Right renal pelvis (tissue), 4 donors: ENCODE data around the gene DAZAP2. TPM values are rescaled to one million over a fixed set of nuclear protein-coding genes. Genes with fewer than 3 reads are reported as not detected.

Experiments used
- DNase-seq, 4 donors: peaks; one replicate each; pipeline ENCODE4 v3.0.0-alpha.2; 2013; ENCODE audit warnings: low read depth in 4 of 4, low spot score in 3 of 4, missing footprints in 1 of 4
- polyA plus RNA-seq, 4 donors: library from polyadenylated mRNA; unstranded; fragments of 120-200 nt; gene quantifications; one replicate each; pipeline ENCODE4 v1.2.1, GENCODE V29; 2013; ENCODE audit not compliant: insufficient read length in 4 of 4

DAZAP2 gene
- 100 to 1,000 TPM; 284 to 334 (median 311) TPM for polyA plus RNA-seq

DNA sequence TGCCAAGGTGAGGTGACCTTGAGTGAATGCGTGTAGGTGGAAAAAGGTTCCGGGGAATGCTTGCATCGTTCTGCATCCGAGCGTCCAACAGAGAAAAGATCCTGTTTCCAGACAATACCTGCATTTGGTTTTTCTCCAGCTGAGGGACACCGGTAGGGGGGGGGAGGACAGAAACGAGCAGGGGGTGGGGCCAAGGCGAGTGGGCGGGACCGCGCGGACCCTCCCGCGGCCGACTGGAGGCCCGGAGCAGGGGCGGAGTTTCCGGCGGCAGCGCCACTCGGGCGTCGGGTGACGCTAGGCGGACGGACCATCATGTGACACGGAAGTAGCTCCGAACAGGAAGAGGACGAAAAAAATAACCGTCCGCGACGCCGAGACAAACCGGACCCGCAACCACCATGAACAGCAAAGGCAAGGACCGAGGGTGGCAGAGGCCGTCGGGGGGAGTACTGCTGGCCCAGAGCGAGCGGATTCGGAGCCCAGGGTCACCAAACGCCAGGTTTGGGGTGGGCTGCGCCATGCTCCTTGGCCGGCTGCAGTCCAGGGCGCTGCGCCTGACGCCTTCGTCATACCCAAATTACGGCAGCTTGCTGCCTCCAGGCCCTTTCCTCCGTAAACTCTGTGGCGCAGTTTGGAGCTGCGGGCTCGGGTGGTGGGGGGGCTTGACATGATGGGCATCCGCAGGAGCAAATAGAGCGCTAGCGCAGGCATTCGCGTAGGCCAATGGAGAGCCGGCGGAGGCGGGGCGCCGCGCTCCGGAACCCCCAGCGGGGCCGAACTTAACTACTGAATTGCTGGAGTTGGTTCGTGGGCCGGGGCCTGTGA lies at the start of gene DAZAP2:
DAZAP2 (plus strand) TSS at position 317 of the 825 bp plus-strand sequence; CDS start at position 399, 82 bp downstream.
- peak; percentile 88 to 92 (median 90) for DNase-seq

GRCh38 chr12:51189790-51190355 lies 48.8 kb upstream of the DAZAP2 start:
- no peak for DNase-seq

DNA sequence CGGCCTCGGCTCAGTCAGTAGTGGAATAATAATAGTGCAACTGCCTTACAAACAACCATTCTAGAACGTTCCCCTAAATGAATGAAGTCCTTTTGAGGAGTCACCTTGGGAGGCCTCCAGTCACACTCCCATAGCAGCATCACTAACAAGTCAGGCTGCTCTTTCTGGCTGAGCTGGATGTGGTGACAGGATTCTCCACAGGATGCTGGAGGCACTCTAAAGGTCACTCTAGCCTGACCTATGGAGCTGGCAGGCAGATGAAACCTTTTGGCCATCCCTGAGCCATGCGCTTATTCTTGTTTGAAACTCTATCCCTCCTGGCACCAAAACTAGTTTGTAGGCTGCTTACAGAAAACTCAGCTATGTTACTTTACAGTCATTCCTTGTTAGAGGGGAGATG lies 47.8 kb upstream of the DAZAP2 start:
- no peak for DNase-seq

DNA sequence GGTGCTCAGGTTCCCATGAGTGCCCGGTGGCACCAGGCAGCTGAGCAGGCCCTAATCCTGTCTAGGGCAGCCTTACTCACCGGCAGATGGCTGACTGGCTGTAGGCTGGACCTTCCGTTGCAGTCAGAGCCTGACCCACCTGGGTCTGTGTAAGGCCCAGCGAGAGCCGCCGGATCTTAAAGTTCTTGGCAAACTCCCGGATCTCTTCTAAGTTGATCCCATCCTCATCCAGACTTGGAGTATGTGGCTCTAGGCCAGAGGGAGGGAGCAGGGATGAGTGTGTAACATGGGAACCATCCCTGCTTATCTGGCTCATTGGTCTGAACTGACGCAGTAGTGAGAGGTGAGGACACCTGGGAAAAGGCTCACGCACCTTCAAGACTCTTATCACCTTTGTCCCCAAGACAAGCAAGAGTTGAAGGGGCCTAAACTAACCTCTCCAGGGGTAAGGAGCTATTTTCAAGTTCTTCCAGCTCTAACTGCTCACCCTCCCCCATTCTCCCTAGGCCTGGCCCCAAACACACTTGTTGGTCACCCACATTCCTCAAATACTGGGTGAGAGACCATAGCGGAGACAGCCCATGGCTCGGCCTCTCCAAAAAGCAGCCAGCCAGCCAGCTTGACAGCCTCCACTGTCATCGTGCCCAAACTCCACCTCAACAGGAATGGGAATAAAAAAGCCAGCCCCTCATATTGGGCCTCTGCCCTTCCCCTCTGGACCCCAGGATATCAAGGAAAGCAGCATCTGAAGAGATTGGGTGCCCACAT lies 46.9 kb upstream of the DAZAP2 start:
- DNase-seq, result no peak

GRCh38 chr12:51192284-51192671 lies 46.3 kb upstream of the DAZAP2 start:
- DNase-seq, result no peak

- DNase-seq, result no peak
Observed at GRCh38 chr12:51195841-51196240, 42.8 kb upstream of the DAZAP2 start.

DNA sequence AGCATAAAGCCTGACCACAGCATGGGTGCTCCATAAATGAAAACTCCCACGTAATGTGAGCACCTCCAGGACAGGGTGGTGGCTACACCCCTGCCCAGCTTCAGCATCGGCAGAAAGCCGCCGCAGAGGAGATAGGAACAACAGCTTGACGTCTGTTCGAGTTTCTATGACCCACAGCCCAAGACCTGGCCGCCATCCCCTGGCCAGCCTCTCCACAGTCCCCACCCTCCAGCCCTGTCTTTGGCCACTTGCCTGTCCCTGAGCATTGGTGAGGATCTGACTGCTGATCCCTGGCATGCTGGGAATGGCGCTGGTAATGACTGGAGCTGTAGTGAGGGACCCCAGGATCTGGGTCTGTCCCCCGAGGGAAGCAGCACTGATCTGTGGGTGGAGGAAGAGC lies 42.1 kb upstream of the DAZAP2 start:
- DNase-seq, result no peak

- no peak for DNase-seq
Observed at GRCh38 chr12:51197736-51198567, 40.7 kb upstream of the DAZAP2 start.

DNA sequence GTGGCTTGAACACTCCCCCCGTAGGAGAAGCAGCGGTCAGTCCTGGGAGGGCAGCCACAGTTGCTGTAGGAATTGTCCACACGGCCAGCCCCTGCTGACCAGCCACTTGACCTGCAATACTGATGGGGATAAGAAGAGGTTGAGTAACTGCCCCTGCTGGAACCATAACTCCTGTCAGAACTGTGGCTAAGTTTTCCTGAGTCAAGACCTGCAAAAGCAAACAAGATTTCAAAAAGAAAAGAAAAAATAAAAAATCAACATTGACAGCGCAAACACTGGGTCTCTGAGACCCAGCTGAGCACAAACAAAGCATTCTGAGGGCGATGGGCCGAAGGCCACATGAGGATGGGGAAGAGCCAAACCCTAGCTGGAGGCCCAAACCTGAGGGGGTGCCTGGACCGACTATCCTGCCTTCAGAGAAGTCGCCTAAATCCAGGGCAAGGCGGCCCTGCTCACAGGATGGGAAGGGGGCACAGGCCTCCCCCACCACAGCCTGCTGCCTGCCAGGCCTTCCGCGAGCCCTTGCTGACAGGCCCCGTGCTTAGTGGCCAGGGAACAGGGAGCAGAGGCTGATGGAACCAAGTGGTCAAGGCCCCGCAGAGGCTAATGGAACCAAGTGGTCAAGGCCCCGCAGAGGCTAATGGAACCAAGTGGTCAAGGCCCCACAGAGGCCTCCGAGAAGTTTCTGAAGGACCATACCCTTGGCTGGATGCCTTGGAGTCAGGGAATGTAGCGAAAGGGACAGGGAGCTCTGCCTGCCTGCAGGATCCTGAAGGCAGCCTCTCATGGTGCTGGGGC lies 39.9 kb upstream of the DAZAP2 start:
- DNase-seq, result no peak

GRCh38 chr12:51199366-51199945 lies 39.2 kb upstream of the DAZAP2 start:
- DNase-seq, result no peak

GRCh38 chr12:51200156-51200555 lies 38.5 kb upstream of the DAZAP2 start:
- DNase-seq, result no peak

- DNase-seq, result no peak
Observed at GRCh38 chr12:51200806-51201205, 37.8 kb upstream of the DAZAP2 start.

GRCh38 chr12:51202718-51203117 lies 35.9 kb upstream of the DAZAP2 start:
- DNase-seq, result no peak

GRCh38 chr12:51205350-51205749 lies 33.3 kb upstream of the DAZAP2 start:
- no peak for DNase-seq

DNA sequence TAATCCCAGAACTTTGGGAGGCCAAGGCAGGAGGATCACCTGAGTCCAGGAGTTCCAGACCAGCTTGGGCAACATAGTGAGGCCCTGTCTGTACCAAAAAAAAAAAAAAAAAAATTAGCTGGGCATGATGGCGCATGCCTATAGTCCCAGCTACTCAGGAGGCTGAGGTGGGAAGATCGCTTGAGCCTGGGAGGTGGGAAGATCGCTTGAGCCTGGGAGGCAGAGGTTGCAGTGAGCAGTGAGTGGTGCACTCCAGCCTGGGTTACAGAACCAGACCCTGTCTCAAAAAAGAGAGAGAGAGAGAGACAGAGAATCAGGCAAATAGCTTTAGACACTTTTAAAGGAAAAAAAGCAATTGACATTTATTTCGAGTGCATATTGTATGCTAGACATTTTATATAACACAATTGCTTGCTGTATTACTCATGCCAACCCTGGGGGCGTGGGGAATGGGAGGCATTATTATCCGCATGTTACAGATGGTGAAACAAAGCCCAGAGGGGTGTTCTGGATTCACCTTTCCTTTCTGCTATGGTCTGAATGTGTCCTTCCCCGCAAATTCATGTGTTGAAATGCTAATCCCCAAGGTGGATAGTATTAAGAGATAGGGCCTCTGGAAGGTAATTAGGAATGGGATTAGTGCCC lies 30.5 kb upstream of the DAZAP2 start:
- no peak for DNase-seq

GRCh38 chr12:51209259-51209658 lies 29.4 kb upstream of the DAZAP2 start:
- DNase-seq, result no peak

DNA sequence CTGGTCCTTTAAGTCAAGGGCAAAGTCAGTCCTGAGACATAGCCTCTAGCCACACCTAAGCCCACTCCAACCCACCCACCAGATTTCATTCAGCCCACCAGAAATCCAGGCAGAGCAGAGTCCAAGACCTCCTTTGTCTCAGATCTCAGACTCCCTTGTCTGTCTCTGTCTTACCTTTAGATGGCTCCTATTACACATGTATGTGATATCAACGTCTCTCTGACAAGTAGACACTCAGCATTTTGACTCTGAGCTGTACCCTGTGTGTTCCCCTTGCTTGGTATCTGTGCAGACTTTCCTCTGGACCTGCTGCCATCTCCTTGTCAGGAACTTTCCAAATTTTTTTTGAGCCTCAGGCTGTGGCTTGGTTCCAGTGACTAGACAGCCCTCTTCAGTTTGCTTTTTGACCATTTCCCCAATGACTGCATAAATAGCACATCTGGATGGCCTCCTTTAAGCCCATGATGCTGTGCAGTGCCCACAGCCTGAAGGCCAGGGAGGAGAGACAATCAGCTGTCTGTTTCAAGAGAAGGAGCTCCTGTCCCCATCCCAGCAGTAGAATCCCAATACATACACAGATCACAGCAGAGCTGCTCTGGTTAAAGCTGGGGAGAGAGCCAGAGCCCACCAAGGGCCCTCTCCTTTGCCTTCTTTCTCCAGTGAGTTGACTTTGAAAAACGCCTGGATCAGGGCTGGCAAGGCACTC lies 27.8 kb upstream of the DAZAP2 start:
- no peak for DNase-seq

DNA sequence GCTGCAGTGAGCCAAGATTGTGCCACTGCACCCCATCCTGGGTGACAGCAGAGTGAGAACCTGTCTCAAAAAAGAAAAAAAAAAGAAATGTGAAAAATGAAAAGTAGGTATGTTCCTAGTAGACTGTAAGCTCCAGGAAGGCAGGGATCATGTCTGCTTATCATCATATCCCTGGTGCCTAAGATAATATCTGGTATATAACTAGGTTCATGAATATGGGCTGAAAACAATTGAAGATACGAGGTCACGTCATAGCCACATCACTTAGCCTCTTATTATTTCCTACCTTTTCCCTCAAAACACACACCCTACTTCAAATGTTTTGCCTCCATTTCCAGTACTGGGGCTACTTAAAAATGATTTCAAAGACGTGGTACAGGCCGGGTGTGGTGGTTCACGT lies 23.7 kb upstream of the DAZAP2 start:
- no peak for DNase-seq
